NCI-H748 (cell line): Measurements from ENCODE around the gene TUBA3E.
A peak's percentile ranks its signal among the peaks of the same experiment; 100 is the strongest.
"Not testable (repeated sequence)": the region's sequence is repeated elsewhere in the genome, so short reads cannot be mapped to it uniquely, and the experiment has no call there.

Experiments used
- DNase-seq: peaks from one replicate; lab custom pipeline; 2025; ENCODE audit not compliant: unreplicated experiment; lab: John Stamatoyannopoulos, UW

The TUBA3E gene

DNA sequence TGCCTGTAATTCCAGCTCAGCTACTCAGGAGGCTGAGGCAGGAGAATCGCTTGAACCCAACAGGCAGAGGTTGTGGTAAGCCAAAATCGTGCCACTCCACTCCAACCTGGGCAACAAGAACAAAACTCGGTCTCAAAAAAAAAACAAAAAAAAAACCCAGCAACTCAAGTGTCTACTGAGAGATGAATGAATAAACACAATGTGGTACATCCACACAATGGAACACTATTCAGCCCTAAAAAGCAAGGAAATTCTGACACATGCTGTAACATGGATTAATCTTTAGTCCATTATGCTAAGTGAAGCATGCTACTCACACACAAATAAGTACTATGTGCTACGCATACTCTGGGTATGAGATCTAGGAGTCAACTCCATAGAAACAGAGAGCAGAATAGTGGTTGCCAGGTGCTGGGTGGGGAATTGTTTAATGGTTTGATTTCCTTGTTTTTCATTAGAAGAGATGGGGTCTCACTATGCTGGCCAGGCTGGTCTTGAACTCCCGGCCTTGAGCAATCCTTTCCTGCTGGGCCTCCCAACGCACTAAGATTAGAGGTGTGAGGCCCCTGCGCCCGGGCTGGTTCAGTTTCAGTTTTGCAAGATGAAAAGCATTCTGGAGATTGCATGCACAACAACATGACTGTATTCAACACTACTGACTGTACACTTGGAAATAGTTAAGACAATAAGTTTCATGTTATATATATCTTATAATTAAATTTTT, 32.8 kb downstream of the TUBA3E start:
- no peak for DNase-seq

DNA sequence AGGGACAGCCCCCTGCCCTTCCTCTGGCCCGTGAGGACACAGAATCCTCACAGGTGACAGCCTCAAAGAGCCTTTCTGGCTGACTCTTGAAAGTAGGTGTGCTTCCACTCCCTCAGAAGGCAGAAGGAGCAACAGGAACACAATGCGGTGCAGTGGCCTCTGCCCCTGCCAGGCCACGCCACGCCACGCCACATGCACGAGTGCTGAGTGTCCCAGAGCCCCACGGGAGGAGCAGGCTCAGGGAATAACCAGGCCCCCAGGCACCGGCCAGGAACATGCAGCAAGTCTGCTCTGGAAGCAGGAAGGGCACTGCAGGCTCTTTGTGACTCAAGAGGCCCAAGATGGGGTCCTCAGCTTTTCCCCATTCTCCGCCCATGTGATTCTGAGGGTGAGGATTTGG, 35.3 kb downstream of the TUBA3E start:
- no peak for DNase-seq

- DNase-seq: not testable (repeated sequence)
Observed at GRCh38 chr2:130162486-130162885, 35.8 kb downstream of the TUBA3E start.

DNA sequence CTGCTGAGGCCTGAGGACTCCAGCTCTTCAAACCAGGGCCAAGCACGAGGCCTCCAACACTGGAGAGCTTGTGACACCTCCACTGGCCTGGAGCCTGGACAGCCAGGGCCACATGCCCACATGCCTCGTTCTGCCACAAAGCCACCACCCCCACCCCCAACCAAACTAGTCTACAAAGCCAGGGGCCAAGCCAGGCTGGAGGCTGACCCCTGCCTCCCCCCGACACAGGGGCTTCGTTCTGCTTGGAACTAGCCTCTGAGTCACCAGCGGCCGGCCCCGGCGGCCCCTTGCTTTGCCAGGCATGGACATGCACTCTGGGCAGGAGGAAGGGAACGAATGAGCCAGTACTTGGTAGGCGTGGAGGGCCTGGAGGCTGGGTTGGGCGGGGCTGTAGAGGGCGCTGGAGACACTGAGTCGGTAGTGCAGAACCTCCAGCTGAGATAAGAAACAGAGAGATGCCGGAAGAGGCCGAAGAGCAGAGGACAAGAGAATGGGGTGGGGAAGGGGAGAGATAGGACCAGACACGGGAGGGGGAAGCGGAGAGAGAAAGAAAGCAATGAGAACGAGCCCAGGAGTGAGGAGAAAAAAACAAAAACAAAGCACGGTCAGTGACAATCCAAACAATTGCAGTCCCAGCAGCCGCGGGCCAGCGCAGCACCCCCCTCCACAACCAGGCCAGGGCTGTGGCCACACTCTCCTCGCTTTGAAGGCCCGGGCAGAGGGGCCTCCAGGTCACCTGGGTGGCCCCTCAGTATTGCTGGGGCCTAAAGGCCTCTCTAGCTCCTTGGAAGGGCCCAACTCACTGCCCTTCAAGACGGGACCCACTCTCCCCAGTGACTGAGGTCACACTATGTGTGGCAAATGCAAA, 37.2 kb downstream of the TUBA3E start:
- not testable (repeated sequence) for DNase-seq

DNA sequence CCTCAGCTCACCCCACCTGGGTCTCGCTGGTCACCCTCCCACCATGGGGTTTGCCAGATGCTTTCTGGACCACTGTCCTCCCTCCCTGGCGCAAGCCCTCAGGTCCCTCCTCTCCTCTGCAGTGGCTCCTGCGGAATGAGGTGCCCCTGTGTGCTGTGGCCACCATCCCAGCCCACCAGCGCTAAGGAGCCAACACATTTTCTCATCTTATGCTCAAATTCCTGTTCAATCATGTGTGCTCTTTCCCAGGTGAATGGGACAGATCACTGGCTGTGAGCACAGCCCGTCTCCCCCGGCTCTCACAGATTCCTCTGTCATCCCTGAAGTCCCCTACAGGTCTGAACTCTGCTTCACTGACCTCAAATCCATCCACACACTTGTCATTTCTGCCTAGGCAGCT, 38.1 kb downstream of the TUBA3E start:
- no peak for DNase-seq

- DNase-seq: not testable (repeated sequence)
Observed at GRCh38 chr2:130159376-130159775, 38.9 kb downstream of the TUBA3E start.

GRCh38 chr2:130158631-130159030, 39.6 kb downstream of the TUBA3E start:
- DNase-seq: no peak

- not testable (repeated sequence) for DNase-seq
Observed at GRCh38 chr2:130157825-130158514, 40.3 kb downstream of the TUBA3E start.

GRCh38 chr2:130157354-130157753, 40.9 kb downstream of the TUBA3E start:
- not testable (repeated sequence) for DNase-seq

DNA sequence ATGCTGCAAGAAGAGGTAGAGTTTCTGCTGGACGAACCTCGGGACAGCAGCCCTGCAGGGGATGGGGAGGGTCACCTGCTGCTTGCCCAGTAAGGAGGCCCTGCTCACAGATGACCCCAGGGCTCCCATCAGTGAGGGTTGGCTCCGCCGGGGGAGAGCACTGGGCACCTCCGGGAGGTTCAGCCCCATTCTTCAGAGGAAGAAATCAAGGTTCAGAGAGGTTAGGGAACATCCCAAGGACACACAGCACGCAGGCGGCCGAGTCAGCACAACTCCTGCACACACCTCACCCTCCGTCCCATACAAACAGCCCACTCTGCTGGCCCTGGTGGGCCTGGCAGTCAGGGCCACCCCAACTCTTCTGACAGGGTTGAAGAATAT, 41.6 kb downstream of the TUBA3E start:
- DNase-seq: no peak

- DNase-seq: peak; percentile 25
Observed at GRCh38 chr2:130155956-130156623, 42.1 kb downstream of the TUBA3E start.

GRCh38 chr2:130154773-130155765, 43.2 kb downstream of the TUBA3E start:
- no peak for DNase-seq

- not testable (repeated sequence) for DNase-seq
Observed at GRCh38 chr2:130154423-130154770, 43.8 kb downstream of the TUBA3E start.

DNA sequence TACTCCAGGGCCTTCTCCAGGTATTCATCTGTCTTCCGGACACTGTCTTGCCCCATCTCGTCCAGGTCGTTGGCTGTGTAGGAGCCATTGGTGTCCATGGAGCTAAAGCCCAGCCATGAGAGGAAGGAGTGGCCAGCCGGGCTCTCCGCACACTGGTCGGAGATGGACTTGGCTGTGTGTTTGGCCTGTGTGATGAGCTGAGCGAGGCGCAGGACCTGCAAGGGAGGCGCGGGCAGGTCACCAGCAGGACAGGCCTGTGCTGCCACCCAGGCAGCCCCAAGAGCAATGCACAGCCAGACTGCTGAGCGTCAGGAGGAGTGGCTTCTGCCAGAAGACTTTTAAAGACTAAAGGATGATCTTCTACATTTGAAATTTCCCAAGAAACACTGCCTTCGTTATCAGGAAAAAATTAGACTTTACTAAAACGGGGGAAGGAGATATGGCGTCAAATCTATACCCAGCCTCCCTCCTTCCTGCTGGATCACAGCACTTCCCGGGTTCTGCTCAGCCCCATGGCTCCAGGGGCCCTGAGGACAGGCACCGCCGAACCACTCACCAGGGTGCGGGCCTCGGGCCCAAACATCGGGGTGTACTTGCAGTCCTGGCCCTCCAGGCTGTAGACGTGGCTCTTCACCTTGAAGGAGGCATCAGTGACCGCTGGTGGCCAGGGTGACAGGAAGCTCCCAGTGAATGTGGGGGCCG, 44.4 kb downstream of the TUBA3E start:
- DNase-seq: not testable (repeated sequence)

GRCh38 chr2:130152816-130153595, 45.2 kb downstream of the TUBA3E start:
- DNase-seq: no peak

GRCh38 chr2:130152136-130152815, 46.0 kb downstream of the TUBA3E start:
- DNase-seq: not testable (repeated sequence)

DNA sequence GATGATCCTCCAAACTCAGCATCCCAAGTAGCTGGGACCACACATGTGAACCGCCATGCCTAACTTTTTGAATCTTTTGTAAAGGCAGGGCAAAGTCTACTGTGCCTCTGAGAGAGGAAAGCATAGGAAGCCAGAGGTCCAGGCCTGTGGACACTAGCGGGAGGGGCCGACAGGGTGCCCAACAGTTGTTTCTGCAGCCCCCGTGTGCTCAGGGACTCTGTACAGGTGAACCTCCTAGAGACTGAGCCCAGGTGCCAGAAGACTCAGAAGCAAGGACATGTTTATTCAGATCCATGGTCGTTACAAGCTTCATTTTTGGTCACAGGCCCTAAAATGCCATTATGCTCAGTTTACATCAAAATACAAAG, 47.1 kb downstream of the TUBA3E start:
- not testable (repeated sequence) for DNase-seq
